Esophagus mucosa (tissue), 1 donor: ENCODE measurements around the gene FAM53C. TPM values are rescaled to one million over a fixed set of nuclear protein-coding genes. Genes with fewer than 3 reads are reported as not detected.
"Not testable (repeated sequence)": the region's sequence is repeated elsewhere in the genome, so short reads cannot be mapped to it uniquely, and the experiment has no call there.

Experiments used
- ATAC-seq: fragments of 200-7000 bp; cut with Tn5 transposase; one replicate; pipeline ENCODE4 v1.9.1; 2020
- total RNA-seq: library from RNA; stranded (reverse); gene quantifications from one replicate; pipeline ENCODE4 v1.2.4, GENCODE V29; 2023
- donor health status: DM: yes; HTN: yes; CAD: no.

FAM53C gene
- 12.6 TPM for total RNA-seq

GRCh38 chr5:138337685-138338410 lies at the start of gene FAM53C:
FAM53C (plus strand) TSS chr5:138338266; CDS start chr5:138341336, 3,070 bp downstream.
- peak; percentile 96 for ATAC-seq

- ATAC-seq: no peak
These were observed 48.8 kb upstream of the FAM53C start for GRCh38 chr5:138289296-138289695.

GRCh38 chr5:138303372-138303771 lies 34.7 kb upstream of the FAM53C start:
- ATAC-seq: no peak

GRCh38 chr5:138305797-138306196 lies 32.3 kb upstream of the FAM53C start:
- ATAC-seq: peak; percentile 50

- peak; percentile 13 for ATAC-seq
These were observed 22.3 kb upstream of the FAM53C start for GRCh38 chr5:138315751-138316278.

- no peak for ATAC-seq
These were observed 21.7 kb upstream of the FAM53C start for GRCh38 chr5:138316355-138316754.

- ATAC-seq: not testable (repeated sequence)
These were observed 19.9 kb upstream of the FAM53C start for GRCh38 chr5:138318211-138318610.

GRCh38 chr5:138330813-138331448 lies 7.1 kb upstream of the FAM53C start:
- ATAC-seq: peak; percentile 1

GRCh38 chr5:138331449-138332368 lies 6.4 kb upstream of the FAM53C start, which contains the start of gene CDC25C:
CDC25C (minus strand) TSS chr5:138331804; CDS start chr5:138331180, 624 bp downstream.
- peak; percentile 100 for ATAC-seq

- no peak for ATAC-seq
These were observed 3.1 kb upstream of the FAM53C start for GRCh38 chr5:138334867-138335447.

- peak; percentile 53 for ATAC-seq
These were observed 948 bp upstream of the FAM53C start for GRCh38 chr5:138336952-138337684.

- peak; percentile 15 for ATAC-seq
These were observed 485 bp downstream of the FAM53C start for GRCh38 chr5:138338411-138339090.

- no peak for ATAC-seq
These were observed 1.0 kb downstream of the FAM53C start for GRCh38 chr5:138339091-138339456.

- no peak for ATAC-seq
These were observed 1.4 kb downstream of the FAM53C start for GRCh38 chr5:138339464-138339863.

- ATAC-seq: no peak
These were observed 1.9 kb downstream of the FAM53C start for GRCh38 chr5:138340008-138340407.

GRCh38 chr5:138344887-138345622 lies 7.0 kb downstream of the FAM53C start:
- ATAC-seq: peak; percentile 6

GRCh38 chr5:138346889-138347288 lies 8.8 kb downstream of the FAM53C start:
- no peak for ATAC-seq

GRCh38 chr5:138349852-138350562 lies 11.9 kb downstream of the FAM53C start:
- ATAC-seq: no peak

GRCh38 chr5:138350563-138350890 lies 12.5 kb downstream of the FAM53C start:
- ATAC-seq: no peak

- ATAC-seq: no peak
These were observed 13.0 kb downstream of the FAM53C start for GRCh38 chr5:138351056-138351455.
